Measurements from ENCODE around the gene STAC3. TPM values are rescaled to one million over a fixed set of nuclear protein-coding genes. Genes with fewer than 3 reads are reported as not detected.

Gene STAC3
- total and polyA plus RNA-seq, 10 of the 15 experiments (the other 5 are each of a cell fraction or from before 2014, with no cell fraction given): 0.49 to 9.9 (median 3.8) TPM

DNA sequence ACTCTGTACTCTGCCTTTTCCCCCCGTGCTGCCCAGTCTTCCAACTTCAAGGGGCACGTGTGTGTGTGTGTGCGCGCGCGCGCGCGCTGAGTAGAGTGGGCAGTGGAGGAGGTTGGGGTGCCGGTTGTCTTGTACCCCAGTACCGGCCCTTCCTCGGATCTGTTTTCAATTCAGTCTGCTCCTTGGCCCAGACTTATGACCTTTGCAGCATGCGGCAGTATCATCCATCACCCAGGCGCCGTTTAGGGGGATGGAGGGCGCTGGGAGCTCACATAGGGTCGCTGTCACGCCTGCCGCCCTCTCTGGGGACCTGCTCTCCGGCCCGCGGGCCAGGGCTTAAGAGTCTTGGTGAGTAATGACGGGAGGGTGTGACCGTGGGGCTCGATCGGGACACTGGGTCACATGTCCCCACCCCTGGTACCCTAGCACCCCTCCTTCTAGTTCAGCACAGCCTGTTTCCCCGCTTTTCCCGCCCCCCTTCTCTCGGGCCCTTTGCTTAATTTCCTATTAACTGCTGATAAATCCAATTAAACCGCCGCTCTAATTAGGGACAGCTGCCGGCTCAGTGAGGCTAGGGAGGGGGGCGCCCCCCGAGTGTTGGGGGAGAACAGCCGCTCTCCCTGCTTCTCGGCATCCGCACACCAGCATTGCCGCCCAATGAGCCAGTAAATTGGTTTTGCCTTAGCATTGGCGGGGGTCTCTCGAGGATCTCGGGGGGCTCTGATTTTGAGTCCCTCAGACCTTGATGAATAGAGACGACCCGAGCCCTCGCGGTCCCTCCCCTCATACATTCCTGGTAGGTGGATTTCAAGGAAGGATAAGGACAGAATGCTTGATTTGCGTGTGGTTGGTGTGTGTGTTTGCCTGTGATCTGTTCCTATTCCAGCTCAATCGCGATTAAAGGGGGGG is 9.3 kb downstream of the STAC3 start:
- POLR2A ChIA-PET: interaction anchor here (0.5 to 2.8 kb wide), 6 partner anchors 12 to 665 kb away, joined by 3 to 15 read pairs (median 4); partner anchors contain the start of gene SHMT2
- H2AFZ ChIP-seq (ENCODE audit: control insufficient read depth, low read depth, low read length): no peak overlapping the region
- 22% methylated on average over 48 of the region's 48 CpGs for WGBS (ENCODE audit: insufficient coverage, insufficient replicate concordance, low lambda C conversion rate, missing lambda C conversion rate)
- H3K79me2 ChIP-seq (ENCODE audit: control insufficient read depth, insufficient read depth, low read length): no peaks in the 10 kb centered on the region
- ATAC-seq (no peak), DNase-seq (ENCODE audit: low read depth, low spot score) (no peak), FAIRE-seq (peak; percentile 61)
- BruUV-seq (replicated peaks): no TSS peak
- intact Hi-C loops (cut with micrococcal nuclease; ENCODE audit: unreplicated experiment): loop anchor here (2.0 to 5.0 kb wide), 2 partner anchors 59 to 119 kb away; no protein-coding TSS in a partner anchor
- CTCF ChIA-PET: interaction anchor here (1.1 to 10.7 kb wide), 22 partner anchors 9 to 475 kb away, joined by 3 to 271 read pairs (median 8); partner anchors contain the start of genes INHBE, LRP1, SHMT2 and STAC3
- peak; percentile 31 for TF ChIP-seq SUZ12 (IDR thresholded peaks at IDR 0.05; ENCODE audit: unreplicated experiment)
- TF ChIP-seq ZNF274 (IDR thresholded peaks at IDR 0.05; ENCODE audit: insufficient read depth, insufficient read length): no peak
- TF ChIP-seq ATF3 (IDR thresholded peaks at IDR 0.05; ENCODE audit: borderline replicate concordance, extremely low read depth, low read depth, low read length): no peak
- TF ChIP-seq CHD1 (IDR thresholded peaks at IDR 0.05; ENCODE audit: low read depth, low read length): no peak
- no peak overlapping the region for H3K4me3 ChIP-seq
- no peak overlapping the region for H3K27ac ChIP-seq (ENCODE audit: control insufficient read depth, insufficient read depth)
- peaks cover 2% of the 10 kb centered on the region; the same call in 1 of the 2 replicates for H4K20me1 ChIP-seq (ENCODE audit: control insufficient read depth, insufficient read depth)
- peaks cover 50% of the 10 kb centered on the region for H3K4me1 ChIP-seq (ENCODE audit: control insufficient read depth, insufficient read depth, low read length)
- in situ Hi-C loops (cut with MboI): no loop called here
- H3K36me3 ChIP-seq (ENCODE audit: control insufficient read depth in 2 of 2, insufficient read depth in 2 of 2, low read length in 1 of 2): no peaks in the 10 kb centered on the region
- RAD21 ChIA-PET (ENCODE audit: unreplicated experiment): interaction anchor here (1.0 to 14.4 kb wide), 8 partner anchors 12 to 217 kb away, joined by 3 to 85 read pairs (median 6); partner anchors contain the start of genes GLI1, INHBE and SHMT2
- SMC1A ChIA-PET (ENCODE audit: uncharacterized antibody, unreplicated experiment): interaction anchor here (1.0 to 8.1 kb wide), 4 partner anchors 12 to 217 kb away, joined by 3 to 55 read pairs (median 8); partner anchors contain the start of genes INHBE and SHMT2
- H3K27me3 ChIP-seq (replicated peaks in 1 of 2; ENCODE audit: control insufficient read depth in 2 of 2, insufficient read depth in 2 of 2, low read length in 1 of 2): peaks cover 5 to 8% of the 10 kb centered on the region in 2 experiments; a peak in 3 of 4 replicates
- no peak overlapping the region for H3K4me2 ChIP-seq (ENCODE audit: control insufficient read depth, insufficient read depth)
- no peak overlapping the region for H3K9ac ChIP-seq (ENCODE audit: control insufficient read depth, insufficient read depth, low read length)
- no peaks in the 10 kb centered on the region for H3K9me3 ChIP-seq (replicated peaks; ENCODE audit: control insufficient read depth, insufficient read depth, low read length)

Data from GM12878 (cell line).